Measurements from ENCODE around the gene WDR33.

- TF ChIP-seq EZH2phosphoT487 (IDR thresholded peaks at IDR 0.05; ENCODE audit: low read length) (no peak), CTCF (IDR thresholded peaks at IDR 0.05; ENCODE audit: low read length) (no peak)
Observed at GRCh38 chr2:127754186-127754585, 56.8 kb downstream of the WDR33 start.
